RWPE2 (cell line): Measurements from ENCODE around the gene ASB3.

Source experiments
- ATAC-seq: fragments of 200-7000 bp; cut with Tn5 transposase; 3 replicates; pipeline ENCODE4 v1.9.1; 2021; ENCODE audit warnings: low read depth
- DNase-seq: peaks from one replicate; pipeline ENCODE4 v3.0.0-alpha.2; 2020; ENCODE audit warnings: low spot score
- H3K27ac ChIP-seq: fragments of 450-650 bp; 2 replicates; pipeline ENCODE4 v1.5.1; 2017; ENCODE audit warnings: mild to moderate bottlenecking; ENCODE audit not compliant: poor library complexity, severe bottlenecking
- H3K27me3 ChIP-seq: fragments of 250-450 bp; sonication (Bioruptor Pico); 2 replicates; pipeline ENCODE4 v1.5.1; 2021; ENCODE audit warnings: mild to moderate bottlenecking, moderate library complexity; ENCODE audit not compliant: insufficient read depth, poor library complexity, severe bottlenecking
- H3K36me3 ChIP-seq: fragments of 250-450 bp; sonication (Bioruptor Pico); 2 replicates; pipeline ENCODE4 v1.5.1; 2020; ENCODE audit warnings: low read depth, mild to moderate bottlenecking, moderate library complexity
- H3K4me1 ChIP-seq: fragments of 250-450 bp; sonication (Bioruptor Pico); 2 replicates; pipeline ENCODE4 v1.5.1; 2021; ENCODE audit warnings: mild to moderate bottlenecking, moderate library complexity; ENCODE audit not compliant: insufficient read depth, poor library complexity, severe bottlenecking
- H3K4me3 ChIP-seq: fragments of 250-450 bp; sonication (Bioruptor Pico); 2 replicates; pipeline ENCODE4 v1.5.1; 2021; ENCODE audit warnings: mild to moderate bottlenecking, moderate library complexity; ENCODE audit not compliant: severe bottlenecking
- H3K9me3 ChIP-seq: fragments of 250-450 bp; sonication (Bioruptor Pico); 2 replicates; pipeline ENCODE4 v1.5.1; 2021; ENCODE audit warnings: mild to moderate bottlenecking, moderate library complexity; ENCODE audit not compliant: severe bottlenecking
- TF ChIP-seq, protein P1 (sequence below): fragments of 450-650 bp; IDR thresholded peaks from one replicate; pipeline ENCODE4 v1.5.1; 2017; ENCODE audit warnings: mild to moderate bottlenecking, moderate library complexity; ENCODE audit not compliant: poor library complexity, severe bottlenecking

ASB3 gene

DNA sequence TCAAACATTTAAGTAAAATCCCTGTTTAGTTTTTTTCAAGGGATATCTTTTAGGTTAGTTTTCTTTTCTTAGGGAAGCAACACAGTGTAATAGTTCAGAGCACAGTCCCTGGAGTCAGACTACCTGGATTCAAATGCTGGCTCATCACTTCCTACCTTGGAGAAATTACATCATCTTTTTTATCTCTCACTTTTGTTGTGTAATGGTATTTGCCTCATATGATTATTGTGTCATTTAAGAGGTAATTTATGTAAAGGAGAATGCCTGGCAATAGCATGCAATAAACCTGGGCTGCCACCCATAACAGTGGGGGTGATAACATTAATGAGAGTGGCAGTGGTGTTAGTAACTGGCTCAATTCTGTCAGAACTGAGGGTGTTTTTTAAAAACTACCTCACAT lies 26.4 kb upstream of the ASB3 start:
- TF ChIP-seq, protein P1, sequence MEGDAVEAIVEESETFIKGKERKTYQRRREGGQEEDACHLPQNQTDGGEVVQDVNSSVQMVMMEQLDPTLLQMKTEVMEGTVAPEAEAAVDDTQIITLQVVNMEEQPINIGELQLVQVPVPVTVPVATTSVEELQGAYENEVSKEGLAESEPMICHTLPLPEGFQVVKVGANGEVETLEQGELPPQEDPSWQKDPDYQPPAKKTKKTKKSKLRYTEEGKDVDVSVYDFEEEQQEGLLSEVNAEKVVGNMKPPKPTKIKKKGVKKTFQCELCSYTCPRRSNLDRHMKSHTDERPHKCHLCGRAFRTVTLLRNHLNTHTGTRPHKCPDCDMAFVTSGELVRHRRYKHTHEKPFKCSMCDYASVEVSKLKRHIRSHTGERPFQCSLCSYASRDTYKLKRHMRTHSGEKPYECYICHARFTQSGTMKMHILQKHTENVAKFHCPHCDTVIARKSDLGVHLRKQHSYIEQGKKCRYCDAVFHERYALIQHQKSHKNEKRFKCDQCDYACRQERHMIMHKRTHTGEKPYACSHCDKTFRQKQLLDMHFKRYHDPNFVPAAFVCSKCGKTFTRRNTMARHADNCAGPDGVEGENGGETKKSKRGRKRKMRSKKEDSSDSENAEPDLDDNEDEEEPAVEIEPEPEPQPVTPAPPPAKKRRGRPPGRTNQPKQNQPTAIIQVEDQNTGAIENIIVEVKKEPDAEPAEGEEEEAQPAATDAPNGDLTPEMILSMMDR: no peak
- Histone ChIP-seq H3K36me3 (peaks cover 86% of the 10 kb centered on the region), H3K4me3 (no peak overlapping the region), H3K27ac (no peak overlapping the region), H3K9me3 (no peaks in the 10 kb centered on the region), H3K27me3 (no peaks in the 10 kb centered on the region), H3K4me1 (no peaks in the 10 kb centered on the region)
- ATAC-seq (peak; percentile 36; the same call in 1 of the 3 replicates), DNase-seq (no peak)

DNA sequence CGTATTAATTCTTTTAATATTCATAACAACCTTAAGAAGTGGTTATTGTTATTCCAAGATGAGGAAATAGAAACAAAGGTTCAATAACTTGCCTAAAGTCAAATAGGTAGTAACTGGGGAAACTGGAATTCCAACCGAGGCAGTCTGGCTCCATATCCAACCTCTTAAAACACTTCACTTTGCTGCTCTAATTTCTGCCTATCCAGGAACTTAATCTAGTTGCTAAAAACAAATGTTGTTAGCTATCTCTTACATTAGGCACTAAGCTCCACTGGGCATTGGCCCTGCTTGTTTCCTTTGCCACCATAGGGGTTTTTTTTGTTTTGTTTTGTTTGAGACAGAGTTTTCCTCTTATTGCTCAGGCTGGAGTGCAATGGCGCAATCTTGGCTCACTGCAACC lies 24.8 kb upstream of the ASB3 start:
- Histone ChIP-seq H3K36me3 (peaks cover 91% of the 10 kb centered on the region), H3K9me3 (no peaks in the 10 kb centered on the region), H3K27ac (no peak overlapping the region), H3K27me3 (no peaks in the 10 kb centered on the region), H3K4me1 (no peaks in the 10 kb centered on the region), H3K4me3 (no peak overlapping the region)
- no peak for ATAC-seq
- TF ChIP-seq, protein P1: no peak
- no peak for DNase-seq

DNA sequence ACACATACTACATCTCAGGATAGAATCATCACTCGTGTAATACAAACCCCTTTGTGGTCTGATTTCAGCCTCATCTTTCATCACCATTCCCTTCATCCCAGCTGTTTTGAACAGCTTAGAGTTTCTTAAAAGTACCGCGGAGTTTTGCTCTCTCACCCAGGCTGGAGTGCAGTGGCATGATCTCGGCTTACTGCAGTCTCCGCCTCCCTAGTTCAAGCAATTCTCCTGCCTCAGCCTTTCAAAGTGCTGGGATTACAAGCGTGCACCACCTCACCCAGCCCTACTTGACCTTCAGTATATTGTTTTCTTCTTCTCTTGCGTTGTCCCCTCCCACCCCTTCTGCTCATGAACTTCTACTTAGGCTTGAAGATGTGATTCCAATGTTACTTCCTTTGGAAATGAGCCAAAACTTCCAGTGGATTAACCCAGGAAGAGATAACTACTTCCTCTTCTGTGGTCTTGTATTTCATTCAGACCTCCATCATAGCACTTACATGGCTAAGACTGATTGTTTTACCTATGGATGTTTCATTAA lies 15.9 kb upstream of the ASB3 start:
- TF ChIP-seq, protein P1: no peak
- DNase-seq (no peak), ATAC-seq (no peak)
- Histone ChIP-seq H3K36me3 (peaks cover 90% of the 10 kb centered on the region), H3K4me3 (no peak overlapping the region), H3K9me3 (no peaks in the 10 kb centered on the region), H3K27ac (no peak overlapping the region), H3K4me1 (no peaks in the 10 kb centered on the region), H3K27me3 (no peaks in the 10 kb centered on the region)

DNA sequence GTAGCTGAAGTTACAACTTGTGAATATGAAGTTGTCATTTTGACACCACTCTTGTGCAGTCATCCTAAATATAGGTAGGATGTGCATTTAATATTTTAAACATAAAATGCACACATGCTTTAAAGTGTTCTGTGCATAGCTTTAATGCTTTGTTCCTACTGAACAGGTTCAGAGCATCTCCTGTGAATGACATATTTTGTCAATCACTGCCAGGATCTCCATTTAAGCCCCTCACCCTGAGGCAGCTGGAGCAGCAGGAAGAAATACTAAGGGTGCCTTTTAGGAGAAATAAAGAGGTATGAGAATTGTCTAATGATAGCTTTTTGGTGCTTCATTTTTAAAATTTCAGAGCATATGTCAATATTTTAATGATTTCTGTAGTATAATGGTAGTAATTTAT lies 14.8 kb upstream of the ASB3 start:
- TF ChIP-seq, protein P1: no peak
- ATAC-seq (no peak), DNase-seq (no peak)
- no peaks in the 10 kb centered on the region for H3K27me3 ChIP-seq
- no peak overlapping the region for H3K27ac ChIP-seq
- H3K9me3 ChIP-seq: no peaks in the 10 kb centered on the region
- H3K36me3 ChIP-seq: peaks cover 89% of the 10 kb centered on the region
- H3K4me1 ChIP-seq: no peaks in the 10 kb centered on the region
- H3K4me3 ChIP-seq: no peak overlapping the region

DNA sequence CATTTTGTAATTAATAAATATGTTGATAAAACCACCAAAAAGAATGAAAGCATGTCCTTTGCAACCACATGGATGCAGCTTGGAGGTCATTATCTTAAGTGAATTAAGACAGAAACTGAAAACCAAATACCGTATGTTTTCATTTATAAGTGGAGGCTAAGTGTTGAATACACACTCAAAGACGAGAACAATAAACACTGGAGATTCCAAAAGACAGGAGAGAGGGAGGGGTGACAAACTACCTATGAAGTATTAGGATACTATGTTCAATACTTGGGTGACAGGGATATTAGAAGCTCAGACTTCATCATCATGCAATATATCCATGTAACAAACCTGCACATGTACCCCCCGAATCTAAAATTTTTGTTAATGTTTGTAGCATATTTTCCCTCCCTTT lies 7.1 kb upstream of the ASB3 start:
- no peak overlapping the region for H3K27ac ChIP-seq
- ATAC-seq (no peak), DNase-seq (no peak)
- peaks cover 52% of the 10 kb centered on the region for H3K36me3 ChIP-seq
- no peak overlapping the region for H3K4me3 ChIP-seq
- TF ChIP-seq, protein P1: no peak
- no peaks in the 10 kb centered on the region for H3K27me3 ChIP-seq
- H3K4me1 ChIP-seq: no peaks in the 10 kb centered on the region
- H3K9me3 ChIP-seq: no peaks in the 10 kb centered on the region
